WTC11 (cell line): ENCODE measurements around the gene RPL11.

ENCODE experiments used
- CTCF ChIP-seq: fragments of 200-600 bp; IDR thresholded peaks from 2 replicates; pipeline ENCODE4 v1.8.0; 2022; ENCODE audit warnings: antibody characterized with exemption
- KAT7 ChIP-seq: sonication (generic); formaldehyde crosslinking; IDR thresholded peaks from 2 replicates; pipeline ENCODE4 v1.8.1; 2023; ENCODE audit warnings: missing genetic modification reagents, mild to moderate bottlenecking, borderline replicate concordance
- MAX ChIP-seq: sonication (generic); formaldehyde crosslinking; IDR thresholded peaks from 2 replicates; pipeline ENCODE4 v1.8.0; 2022; ENCODE audit warnings: mild to moderate bottlenecking, missing genetic modification reagents
- NFE2L1 ChIP-seq: sonication (generic); formaldehyde crosslinking; IDR thresholded peaks from 2 replicates; pipeline ENCODE4 v1.8.1; 2023; ENCODE audit warnings: missing genetic modification reagents
- PRDM15 ChIP-seq: sonication (generic); formaldehyde crosslinking; IDR thresholded peaks from 2 replicates; pipeline ENCODE4 v1.8.0; 2022; ENCODE audit warnings: missing genetic modification reagents
- TCF7 ChIP-seq: sonication (generic); formaldehyde crosslinking; IDR thresholded peaks from 2 replicates; pipeline ENCODE4 v1.8.0; 2022; ENCODE audit warnings: mild to moderate bottlenecking, low read depth, missing genetic modification reagents, moderate library complexity
- USF2 ChIP-seq: sonication (generic); formaldehyde crosslinking; IDR thresholded peaks from 2 replicates; pipeline ENCODE4 v1.8.1; 2023; ENCODE audit warnings: mild to moderate bottlenecking, missing genetic modification reagents, moderate library complexity

GRCh38 chr1:23682946-23683345, 8.7 kb upstream of the RPL11 start:
- TF ChIP-seq TCF7 (CRISPR knock-in tag) (no peak), NFE2L1 (CRISPR knock-in tag) (no peak), KAT7 (CRISPR knock-in tag) (no peak), USF2 (CRISPR knock-in tag) (no peak), PRDM15 (CRISPR knock-in tag) (no peak), MAX (CRISPR knock-in tag) (no peak), CTCF (no peak)
